Measurements from ENCODE around the gene CBX2. TPM values are rescaled to one million over a fixed set of nuclear protein-coding genes. Genes with fewer than 3 reads are reported as not detected.

Gene CBX2
- total RNA-seq = 6.5 and 7.6 TPM in 2 replicates

DNA sequence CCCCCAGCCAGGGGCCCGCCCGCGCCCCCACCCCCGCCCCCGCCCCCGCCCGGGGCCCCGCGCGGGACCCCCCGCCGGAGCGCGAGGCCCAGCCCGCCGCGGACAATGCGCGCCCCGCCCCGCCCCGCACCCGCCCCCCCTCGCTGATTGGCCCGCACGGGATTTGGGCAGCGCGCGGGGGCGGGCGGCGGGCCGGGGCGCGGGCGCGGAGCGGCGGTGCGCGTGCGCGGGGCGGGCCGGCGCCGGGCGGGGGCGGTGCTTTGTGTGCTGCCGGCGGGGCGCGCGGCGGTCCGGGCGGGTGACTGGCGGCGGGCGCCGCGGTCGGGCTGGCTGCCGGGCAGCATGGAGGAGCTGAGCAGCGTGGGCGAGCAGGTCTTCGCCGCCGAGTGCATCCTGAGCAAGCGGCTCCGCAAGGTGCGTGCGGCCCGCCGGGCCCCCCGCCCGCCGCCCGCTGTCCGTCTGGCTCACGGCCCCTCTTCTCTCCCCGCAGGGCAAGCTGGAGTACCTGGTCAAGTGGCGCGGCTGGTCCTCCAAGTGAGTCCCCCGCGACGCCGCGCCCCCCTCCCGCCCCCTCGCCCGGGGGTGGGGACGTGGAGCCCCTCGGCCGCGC is at the start of gene CBX2:
Gene CBX2, plus strand, starts transcription at position 255 of the 610 bp plus-strand sequence. Its CDS starts 88 bp downstream, at position 343.
- intact Hi-C loops (cut with micrococcal nuclease) = loop anchor here (1.0 kb wide), 1 partner anchor 19 kb away; the partner anchor contains the start of gene CBX8

DNA sequence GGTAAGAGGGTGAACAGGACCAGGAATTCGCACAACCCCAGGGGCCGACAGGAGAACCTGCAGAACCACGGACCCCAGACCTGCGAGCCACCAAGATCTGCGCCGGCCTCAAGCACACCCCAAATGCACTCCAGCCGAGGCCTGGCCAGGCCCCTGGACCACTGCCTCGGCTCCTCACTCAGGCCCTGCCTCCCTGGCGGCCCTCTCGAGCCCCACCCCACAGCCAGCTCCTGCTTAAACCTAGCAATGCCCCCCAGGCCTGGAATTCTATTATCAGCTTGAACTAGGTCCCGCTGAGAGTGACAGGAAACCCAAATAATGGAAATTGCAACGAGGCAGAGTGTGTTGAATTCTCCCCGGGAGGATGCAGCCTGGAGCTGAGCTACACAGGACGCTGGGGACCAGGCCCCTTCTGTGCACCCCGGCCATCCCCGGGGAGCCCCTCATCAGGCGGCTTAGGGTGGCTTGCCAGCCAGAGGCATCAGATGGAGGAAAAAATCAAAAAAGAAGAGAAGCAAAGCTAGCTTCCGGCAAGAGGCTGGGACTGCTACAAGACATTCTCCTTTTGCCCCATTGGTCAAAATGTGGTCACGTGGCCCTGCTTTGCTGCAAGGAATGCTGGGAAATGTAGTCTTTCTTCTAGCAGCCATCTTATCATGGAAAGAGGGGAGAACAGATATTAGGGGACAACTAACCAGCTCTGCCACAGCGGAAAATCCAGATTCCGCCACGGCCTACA is 49.6 kb upstream of the CBX2 start:
- intact Hi-C loops (cut with micrococcal nuclease) = no loop called here

DNA sequence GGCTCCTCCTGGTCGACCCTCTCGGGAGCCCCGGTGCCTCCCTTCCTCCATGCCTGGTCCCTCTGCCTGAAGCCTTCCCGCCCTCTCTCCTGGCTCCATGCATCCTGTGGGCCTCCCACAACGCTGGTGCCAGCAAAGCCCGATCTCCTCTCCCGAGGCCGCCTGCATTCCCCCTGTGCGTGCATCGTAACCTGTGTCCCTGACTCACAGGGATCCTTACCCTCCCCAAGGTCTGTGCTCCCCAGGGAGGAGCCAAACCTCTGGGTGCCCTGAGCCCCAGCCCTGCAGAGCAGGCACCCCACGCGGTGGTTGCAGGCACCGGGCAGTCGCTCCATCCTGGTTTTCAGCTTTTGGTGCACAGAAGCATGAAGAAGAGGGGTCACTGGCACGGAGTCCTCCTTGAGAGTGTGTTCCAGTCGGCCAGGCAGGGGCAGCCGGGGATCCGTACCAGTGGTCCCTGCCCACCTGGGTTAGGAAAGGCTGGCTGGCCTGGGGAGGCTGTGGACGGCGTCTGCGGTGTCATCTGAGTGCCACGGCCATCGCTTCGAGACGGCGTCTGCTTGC is 49.0 kb upstream of the CBX2 start:
- intact Hi-C loops (cut with micrococcal nuclease) = no loop called here

DNA sequence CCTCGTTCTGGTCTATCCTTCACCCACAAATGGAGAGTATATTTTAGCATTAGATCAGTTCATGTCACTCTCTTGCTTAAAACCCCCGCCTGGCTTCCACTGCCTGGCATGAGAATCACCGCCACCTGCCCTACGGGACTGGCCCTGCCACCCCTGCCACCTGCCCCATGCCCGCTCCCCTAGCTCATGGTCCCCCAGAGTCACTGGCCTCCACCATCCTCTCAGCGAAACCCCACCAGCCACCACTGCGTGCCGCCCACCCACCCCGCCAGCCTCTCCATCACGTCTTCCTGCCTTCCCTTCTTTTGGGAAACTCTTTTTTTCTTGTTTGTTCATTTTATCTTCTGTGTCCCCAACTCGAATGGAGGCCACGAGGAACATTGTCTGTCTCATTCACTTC is 48.2 kb upstream of the CBX2 start:
- intact Hi-C loops (cut with micrococcal nuclease) = no loop called here

DNA sequence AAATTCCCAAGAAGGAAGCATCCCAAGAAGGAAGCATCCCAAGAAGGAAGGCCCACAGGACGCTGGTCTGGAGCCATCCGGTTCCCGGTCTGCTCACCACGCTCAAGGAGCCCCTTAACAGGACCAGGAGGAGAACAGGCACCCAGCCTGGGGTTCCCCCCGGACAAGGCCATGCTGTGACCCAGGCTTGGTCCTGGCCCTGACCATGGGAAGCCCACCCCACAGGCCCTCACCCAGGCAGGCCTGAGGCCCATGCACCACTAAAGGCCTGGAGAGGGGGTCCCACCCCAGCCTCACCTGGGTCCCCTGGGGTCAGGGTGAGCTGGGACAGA is 47.5 kb upstream of the CBX2 start:
- intact Hi-C loops (cut with micrococcal nuclease) = no loop called here

DNA sequence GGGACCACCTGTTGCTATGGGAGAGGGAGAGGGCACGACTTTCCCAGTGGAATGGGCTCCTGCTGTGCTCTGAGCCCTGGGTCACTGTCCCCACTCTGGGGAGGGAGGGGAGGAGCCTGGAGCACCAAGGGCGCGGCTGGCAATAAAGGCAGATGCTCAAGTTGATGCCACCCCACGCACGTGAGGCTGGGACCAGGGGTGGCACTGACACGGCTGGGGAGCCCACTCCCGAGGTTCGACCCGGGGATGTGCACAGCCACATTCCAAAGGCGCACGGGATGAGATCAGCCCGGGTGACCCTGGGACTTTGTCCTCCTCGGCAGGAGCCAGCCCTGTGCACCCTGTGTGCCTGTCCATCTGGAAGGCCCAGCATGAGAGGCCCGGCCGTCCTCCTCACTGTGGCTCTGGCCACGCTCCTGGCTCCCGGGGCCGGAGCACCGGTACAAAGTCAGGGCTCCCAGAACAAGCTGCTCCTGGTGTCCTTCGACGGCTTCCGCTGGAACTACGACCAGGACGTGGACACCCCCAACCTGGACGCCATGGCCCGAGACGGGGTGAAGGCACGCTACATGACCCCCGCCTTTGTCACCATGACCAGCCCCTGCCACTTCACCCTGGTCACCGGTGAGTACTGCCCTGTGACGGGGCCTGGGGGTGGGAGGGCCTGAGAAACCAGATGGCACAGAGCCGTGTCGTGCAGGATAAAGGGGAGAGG is 47.0 kb upstream of the CBX2 start, which contains the start of gene ENPP7:
Gene ENPP7, plus strand, starts transcription at position 175 of the 715 bp plus-strand sequence. Its CDS starts 197 bp downstream, at position 372.
- intact Hi-C loops (cut with micrococcal nuclease) = no loop called here

DNA sequence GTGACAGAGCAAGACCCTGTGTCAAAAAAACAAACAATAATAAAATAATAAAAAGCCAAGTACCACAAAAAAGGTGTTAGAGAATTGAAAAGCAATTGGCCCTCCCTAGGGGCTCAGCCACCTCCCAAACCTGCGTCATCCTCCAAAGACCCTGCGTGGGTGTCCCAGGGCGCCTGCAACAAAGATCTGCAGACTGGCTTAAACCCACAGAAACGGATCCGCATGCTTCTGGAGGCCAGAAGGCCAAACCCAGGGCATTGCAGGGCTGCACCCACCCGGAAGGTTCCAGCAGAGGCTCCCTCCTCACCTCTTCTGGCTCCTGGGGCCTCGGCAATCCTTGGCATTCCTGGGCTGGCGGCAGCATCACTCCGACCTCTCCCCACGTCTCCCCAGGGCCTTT is 45.7 kb upstream of the CBX2 start:
- intact Hi-C loops (cut with micrococcal nuclease) = no loop called here

DNA sequence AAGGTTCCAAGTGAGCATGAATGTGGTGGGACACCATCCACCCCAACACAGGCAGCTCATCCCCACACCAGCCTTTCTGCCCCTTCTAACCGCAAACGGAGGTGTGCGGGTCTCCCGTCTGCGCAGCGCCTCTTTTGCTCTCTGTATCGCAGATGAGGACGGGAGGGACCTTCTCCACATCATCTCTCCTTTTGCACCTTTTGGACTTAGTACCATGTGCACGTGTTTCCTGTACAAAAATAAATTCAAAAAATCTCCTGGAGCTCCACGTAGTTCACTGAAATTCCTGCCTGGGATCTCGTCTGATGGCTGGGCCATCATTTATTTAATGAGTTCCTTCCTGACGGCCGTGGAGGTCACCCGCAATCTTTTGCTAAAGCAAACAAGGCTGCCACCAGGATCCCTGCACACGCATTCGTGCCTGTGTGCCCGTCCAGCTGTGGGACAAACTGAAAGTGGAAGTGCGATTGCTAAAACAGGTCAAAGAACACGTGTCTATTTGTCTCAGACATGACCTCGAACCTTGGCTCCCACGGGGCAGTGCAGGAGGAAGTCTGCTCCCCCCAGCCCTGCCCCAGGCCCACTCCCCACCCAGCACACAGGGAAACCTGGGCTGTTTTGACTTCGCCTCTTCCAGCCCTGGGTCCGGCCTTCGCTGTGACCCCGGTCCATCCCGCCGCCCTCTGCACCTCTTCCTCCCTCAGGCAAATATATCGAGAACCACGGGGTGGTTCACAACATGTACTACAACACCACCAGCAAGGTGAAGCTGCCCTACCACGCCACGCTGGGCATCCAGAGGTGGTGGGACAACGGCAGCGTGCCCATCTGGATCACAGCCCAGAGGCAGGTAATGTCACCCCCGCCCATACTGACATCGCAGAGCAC is 44.9 kb upstream of the CBX2 start:
- intact Hi-C loops (cut with micrococcal nuclease) = no loop called here

DNA sequence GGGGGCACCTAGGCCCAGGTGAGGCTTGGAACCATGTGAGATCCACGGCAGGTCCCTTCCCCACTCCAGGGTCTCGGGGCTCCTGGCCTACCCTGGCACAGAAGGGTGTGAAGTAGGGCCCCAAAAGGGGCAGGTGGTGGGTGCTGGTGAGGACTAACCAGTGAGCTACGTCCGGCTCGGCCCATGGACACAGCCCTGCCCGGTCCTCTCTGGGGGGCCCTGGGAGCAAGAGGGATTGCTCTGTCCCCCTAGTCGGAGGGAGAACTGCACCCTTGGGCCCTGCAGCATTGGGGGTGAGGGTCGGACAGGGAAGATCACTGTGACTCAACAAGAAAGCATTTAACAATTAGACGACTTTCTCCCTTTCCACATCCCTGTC is 44.3 kb upstream of the CBX2 start:
- intact Hi-C loops (cut with micrococcal nuclease) = no loop called here

DNA sequence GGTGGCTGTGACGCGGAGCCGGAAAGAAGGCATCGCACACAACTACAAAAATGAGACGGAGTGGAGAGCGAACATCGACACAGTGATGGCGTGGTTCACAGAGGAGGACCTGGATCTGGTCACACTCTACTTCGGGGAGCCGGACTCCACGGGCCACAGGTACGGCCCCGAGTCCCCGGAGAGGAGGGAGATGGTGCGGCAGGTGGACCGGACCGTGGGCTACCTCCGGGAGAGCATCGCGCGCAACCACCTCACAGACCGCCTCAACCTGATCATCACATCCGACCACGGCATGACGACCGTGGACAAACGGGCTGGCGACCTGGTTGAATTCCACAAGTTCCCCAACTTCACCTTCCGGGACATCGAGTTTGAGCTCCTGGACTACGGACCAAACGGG is 42.9 kb upstream of the CBX2 start:
- intact Hi-C loops (cut with micrococcal nuclease) = no loop called here

DNA sequence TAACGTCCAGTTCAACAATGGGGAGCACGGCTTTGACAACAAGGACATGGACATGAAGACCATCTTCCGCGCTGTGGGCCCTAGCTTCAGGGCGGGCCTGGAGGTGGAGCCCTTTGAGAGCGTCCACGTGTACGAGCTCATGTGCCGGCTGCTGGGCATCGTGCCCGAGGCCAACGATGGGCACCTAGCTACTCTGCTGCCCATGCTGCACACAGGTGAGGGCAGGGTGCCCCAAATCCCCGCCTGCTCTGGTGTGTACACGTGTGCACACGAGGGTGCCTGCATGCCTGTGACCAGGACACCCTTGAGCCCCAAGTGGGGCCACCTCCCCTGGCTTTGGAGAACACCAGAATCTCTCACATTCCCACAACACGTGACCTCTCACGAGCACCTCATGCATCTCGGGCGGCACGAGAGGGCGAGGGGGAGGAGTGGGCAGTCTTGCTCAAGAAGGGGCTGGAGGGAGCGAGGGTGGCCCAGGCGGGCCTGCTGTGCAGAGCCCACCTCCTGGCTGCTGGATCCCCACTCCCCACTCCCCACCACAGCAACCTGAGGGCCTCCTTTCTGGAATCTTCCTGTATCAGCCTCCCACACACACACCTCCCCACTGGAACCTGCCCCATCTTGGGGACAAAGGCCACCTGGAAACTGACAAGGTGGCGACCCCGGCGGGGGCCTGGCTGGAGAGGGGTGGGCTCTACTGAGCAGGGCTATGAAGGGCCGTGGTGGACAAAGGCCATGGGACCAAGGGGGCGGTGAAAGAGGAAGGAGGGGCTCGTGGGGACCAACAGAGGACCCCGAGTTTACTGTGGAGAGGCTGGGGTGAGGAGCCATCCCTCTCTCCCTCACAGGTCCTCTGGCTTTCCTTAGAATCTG is 40.7 kb upstream of the CBX2 start:
- intact Hi-C loops (cut with micrococcal nuclease) = no loop called here

DNA sequence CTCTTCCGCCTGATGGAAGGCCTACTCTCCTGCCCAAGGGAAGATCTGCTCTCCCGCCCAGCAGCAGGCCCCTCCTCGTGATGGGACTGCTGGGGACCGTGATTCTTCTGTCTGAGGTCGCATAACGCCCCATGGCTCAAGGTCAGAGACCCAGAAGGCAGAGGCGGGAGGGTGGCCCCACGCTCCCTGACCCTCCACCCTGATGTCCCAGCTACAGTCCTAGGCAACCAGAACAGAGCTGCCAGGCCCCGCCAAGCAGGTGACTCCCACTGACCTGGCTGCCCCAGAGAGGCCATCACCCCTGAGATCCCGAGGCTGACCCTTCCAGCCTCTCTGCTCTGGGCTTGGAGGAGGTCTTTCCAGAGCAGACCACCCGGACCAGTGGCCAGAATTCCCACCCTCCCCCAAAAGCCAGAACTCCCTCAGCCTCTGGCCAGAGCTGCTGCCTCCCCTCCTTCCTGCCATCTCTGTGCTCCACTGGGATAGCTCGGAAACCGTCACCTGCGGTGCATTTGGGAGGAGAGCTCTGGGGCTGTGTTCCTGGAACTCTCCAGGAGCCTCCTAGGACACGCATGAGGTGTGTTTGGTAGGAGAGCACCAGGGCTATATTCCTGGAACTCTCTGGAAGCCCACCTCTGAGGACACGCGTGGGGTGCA is 39.9 kb upstream of the CBX2 start:
- intact Hi-C loops (cut with micrococcal nuclease) = no loop called here

DNA sequence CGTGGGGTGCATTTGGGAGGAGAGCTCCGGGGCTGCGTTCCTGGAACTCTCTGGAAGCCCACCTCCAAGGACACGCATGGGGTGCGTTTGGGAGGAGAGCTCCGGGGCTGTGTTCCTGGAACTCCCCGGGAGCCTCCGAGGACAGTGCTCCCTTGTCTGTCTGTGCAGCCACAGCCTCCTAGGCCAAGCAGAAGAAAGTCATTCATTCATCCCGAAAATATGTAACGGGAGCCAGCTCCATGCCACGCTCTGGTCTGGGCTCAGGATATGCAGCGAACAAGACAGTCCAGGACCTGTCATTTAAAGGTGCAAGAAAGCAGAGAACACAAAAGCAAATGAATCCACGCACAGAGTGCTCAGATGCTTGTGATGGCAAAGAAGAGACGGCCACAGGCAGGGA is 39.3 kb upstream of the CBX2 start:
- intact Hi-C loops (cut with micrococcal nuclease) = no loop called here

DNA sequence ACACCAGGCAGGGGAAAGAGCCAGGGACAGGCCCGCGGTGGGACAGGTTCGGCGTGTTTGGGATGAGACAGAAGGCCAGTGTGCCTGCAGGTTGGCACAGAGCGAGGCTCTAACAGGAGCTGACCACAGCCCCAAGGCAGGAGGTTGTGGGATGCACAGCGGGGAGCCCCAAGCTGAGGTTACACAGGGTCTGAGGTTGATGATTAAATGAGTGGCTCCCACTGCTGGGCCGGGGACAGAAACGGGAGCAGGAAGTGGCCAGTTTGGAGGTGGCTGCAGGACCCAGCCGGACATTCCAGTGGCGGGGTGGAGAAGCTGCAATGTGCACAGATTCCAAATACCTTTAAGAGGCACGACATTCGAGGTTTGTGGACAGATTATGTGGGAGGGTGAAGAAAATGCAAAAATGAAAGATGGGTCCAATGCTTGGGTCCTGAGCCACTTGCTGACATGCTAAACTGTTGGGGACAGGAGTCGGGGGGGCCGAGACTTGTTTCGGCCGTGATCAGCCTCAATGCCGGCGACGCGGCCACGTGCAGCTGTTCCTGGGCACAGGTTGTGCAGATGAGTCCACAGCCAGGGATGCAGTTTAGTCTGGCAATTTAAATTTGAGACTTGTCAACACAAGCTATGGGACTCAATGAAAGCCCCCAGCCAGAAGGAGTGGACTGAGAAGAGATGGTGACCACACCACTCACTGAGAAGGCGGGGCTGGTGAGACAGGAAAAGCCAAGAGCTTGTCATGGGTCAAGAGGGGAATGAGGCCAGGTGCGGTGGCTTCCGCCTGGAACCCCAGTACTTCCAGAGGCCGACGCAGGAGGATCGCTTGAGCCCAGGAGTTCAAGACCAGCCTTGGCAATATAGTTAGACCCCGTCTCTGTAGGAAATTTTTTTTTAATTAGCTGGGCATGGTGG is 38.5 kb upstream of the CBX2 start:
- intact Hi-C loops (cut with micrococcal nuclease) = no loop called here

DNA sequence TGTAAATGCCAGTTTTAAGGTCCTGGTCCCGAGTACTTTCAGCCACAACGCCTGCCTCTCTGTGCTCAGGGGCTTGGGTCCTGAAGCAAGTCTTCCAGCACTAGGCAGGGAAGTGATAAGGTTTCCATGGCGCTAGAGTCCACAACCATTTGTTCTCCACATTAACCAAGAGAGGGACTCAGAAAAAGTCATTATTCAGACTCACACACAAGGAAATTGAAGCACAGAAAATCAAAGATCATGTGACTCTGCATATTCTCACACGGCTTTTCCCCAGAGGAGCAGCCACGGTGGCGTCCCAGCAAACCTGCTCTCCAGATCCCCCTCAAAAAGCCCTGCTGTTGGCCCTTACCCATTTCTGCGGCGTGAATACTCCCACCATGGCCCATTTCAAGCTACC is 37.5 kb upstream of the CBX2 start:
- intact Hi-C loops (cut with micrococcal nuclease) = no loop called here

DNA sequence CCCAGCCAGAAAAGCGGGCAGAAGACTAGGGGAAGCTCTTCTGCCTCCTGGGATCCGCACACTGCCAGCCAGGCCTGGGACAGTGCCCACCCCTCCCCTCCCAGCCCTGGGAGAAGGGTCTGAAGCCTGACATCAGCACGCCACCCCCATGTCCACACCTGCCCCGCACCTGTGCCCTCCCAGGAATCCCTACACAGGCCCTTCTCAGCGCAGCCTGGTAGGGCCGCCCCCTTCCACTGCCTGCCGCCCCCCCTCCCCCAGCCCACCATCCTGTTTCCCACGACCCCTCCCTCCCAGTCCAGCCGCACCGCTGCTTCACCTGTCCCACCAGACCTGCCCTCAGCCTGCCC is 36.6 kb upstream of the CBX2 start:
- intact Hi-C loops (cut with micrococcal nuclease) = no loop called here

DNA sequence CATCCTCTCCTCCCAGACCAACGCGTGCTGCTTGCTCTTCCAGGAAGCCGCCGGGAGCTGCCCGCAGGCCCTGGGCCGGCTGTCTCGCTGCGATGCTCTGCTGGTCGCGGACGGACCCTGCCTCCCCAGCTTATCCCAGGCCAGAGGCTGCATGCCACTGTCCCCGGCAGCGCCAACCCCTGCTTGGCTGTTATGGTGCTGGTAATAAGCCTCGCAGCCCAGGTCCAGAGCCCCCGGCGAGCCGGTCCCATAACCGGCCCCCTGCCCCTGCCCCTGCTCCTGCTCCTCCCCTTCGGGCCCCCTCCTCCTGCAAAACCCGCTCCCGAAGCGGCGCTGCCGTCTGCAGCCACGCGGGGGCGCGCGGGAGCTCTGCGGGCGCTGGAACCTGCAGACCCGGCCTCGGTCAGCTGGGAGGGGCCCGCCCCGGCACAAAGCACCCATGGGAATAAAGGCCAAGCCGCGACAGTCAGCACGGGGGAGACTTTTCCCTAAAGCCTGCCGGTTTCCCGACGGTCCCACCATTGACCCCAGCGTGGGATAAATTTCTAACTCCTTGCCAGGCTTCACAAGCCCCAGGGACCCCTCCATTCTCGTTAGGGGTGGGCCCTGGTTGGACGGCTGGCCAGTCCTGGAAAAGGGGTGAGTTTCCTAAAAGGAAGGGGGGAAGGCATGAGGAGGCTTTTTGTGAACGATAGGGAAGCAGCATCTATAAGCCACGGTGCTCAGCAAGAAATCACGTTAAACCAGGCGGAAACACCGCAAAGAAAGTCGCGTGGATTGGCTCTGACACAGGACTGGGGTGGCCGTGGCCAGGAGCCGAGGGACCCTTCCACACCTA is 36.0 kb upstream of the CBX2 start:
- intact Hi-C loops (cut with micrococcal nuclease) = loop anchor here (1.0 kb wide), 1 partner anchor 250 kb away; no protein-coding TSS in a partner anchor

DNA sequence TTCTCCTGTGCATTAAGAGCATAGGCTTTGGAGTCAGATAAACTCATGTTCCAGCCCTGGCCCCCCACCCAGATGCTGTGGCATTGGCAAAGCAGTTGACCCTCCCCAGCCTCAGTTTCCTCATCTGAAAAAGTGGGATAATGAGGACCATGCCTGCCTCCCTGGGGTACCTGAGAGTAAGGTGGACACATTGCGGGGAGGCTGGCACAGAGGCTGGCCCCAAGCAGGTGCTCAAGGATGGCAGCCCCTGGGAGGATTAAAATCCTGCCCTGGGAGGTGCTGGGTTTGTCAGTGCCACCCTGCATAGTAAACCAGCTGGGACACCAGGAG is 35.4 kb upstream of the CBX2 start:
- intact Hi-C loops (cut with micrococcal nuclease) = loop anchor here (1.0 kb wide), 1 partner anchor 250 kb away; no protein-coding TSS in a partner anchor
